Activated CD4-positive, alpha-beta T cell treated with anti-CD3 and anti-CD28 coated beads, Interleukin-10, Interleukin-2, amounts not matched to agents 100 ng/mL and 50 ng/mL, durations not matched to agents 16 hours and 8 hours (primary cell): ENCODE results near the gene ANKRD23.
A peak's percentile ranks its signal among the peaks of the same experiment; 100 is the strongest.

ENCODE experiments used
- DNase-seq: peaks from one replicate; pipeline ENCODE4 v3.0.0-alpha.2; 2020

ANKRD23 gene

GRCh38 chr2:96835830-96836229, 8.0 kb downstream of the ANKRD23 start:
- DNase-seq: no peak

- no peak for DNase-seq
Measured at GRCh38 chr2:96832754-96833507, 10.9 kb downstream of the ANKRD23 start.

DNA sequence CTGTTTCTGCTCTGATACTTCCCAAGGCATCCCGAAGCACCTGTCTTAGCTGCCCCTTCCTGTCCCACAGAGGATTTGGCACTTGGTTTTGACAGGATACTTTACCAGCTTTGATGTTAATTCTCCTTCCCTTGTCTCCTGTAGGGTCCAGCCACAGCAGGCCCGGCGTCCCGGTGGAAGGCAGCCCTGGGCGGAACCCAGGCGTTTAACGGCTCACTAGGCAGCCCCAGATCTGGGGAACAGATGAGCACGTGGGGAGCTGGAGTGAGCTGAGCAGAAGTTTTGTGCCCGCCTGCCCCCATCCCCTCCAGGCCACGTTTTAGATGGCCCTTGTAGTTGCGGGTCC, 11.4 kb downstream of the ANKRD23 start:
- DNase-seq: no peak

DNA sequence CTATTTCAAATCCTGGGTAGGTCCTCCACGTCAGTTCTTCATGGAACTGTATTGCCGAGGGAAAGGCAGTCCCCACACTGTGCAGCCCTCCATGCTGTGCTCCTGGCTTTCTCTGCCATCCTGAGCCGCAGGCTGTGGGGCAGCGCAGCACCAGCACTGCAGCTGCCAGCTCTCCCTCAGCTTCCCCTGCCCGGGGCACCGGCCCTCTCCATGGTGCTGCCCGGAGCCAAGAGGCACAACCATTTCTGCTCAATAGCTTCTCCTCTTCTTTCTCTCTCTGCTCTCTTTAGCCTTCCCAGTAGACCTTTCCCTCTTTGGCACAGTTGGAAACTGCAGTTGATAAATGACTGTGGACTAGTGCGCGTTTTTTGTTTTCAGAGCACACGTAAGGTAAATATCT, 12.1 kb downstream of the ANKRD23 start:
- no peak for DNase-seq

GRCh38 chr2:96830044-96830562, 13.7 kb downstream of the ANKRD23 start:
- DNase-seq: no peak

- DNase-seq: no peak
Measured at GRCh38 chr2:96828874-96829273, 14.9 kb downstream of the ANKRD23 start.

DNA sequence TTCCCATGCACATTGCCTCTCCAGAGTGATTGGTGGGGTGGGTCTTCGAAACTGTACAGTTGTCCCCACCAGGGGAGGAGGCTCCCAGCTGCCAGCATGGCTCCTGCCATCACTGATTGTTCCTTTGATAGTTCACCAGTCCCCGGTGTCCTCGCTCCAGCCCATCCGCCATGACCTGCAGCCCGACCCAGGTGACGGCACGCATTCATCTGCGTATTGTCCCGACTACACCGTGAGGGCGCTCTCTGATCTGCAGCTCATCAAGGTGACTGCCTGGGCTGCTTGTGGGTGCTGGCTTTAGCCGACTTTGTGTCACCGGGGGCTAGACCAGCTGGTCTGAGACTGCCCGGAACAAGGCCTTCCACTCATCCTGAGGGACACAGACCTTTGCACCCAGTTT, 15.4 kb downstream of the ANKRD23 start:
- no peak for DNase-seq

DNA sequence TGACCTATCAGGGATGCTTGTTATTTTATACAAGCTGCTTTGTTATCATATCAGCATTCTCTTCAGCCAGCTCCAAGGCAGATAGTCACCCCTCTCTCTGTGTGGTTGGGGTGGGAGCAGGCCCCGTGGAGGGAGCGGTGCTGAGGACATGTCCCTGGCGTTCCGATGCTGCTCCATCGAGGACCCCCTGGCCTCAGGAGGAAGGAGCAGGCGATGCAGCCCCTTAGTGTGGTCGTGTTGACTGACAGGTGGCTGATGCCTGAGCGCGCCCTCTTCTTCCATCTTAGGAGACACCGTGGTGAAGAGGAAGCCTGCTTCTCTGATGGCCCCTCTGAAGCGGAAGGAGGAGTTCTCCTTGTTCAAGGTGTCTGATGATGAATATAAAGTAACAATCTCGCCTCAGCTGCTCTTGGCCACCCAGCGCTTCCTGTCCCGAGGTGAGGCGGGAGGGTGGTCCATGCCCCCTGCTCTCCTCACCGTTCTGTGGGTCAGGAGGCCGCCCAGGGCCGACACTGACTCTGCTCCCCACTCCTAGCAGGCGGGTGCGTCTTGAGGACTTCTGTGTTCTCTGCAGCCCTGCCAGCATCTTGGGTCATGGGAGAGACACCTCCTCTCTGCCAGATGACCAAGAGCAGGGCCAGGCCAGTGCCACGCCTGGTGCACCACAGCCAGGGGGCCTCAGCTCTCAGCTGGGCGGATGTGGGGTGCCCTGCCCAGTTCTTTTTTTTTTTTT, 17.1 kb downstream of the ANKRD23 start:
- DNase-seq: no peak

- DNase-seq: no peak
Measured at GRCh38 chr2:96825057-96825456, 18.8 kb downstream of the ANKRD23 start.

DNA sequence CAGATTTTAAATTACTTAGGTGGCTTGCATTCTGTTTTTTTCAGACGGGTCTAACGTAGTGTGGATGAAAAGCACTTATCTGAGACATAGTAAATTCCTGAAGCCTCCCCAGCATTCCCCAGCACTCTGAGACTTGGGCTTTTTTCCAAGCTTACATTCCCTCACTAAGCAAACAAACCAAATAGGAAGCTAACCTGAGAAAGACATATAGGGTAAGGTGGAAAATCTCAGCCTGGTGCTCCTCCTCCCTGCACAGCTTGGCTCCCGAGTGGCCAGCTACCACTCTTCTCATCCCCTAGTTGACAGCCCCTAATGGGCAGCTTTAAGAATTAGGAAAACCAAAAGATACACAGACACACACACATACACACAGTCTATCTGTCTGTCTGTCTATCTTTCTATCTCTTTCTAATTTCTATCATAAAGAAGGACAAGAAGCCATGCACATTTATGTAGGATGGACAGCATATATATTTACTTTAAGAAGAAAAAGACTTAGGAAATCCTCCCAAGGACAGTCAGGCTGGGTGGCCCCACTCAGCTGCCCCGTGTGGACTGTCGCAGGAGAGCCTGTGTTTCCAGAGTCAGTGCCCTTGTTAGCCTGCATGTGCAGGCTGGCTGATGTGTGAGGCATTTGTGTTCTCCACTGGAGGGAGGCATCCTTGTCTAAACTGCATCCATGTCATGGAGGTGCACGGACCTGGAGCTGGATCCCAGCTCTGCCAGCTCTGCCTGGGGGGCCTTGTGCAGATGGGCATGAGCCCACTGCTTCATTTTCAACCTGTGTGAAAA, 19.5 kb downstream of the ANKRD23 start:
- DNase-seq: no peak

DNA sequence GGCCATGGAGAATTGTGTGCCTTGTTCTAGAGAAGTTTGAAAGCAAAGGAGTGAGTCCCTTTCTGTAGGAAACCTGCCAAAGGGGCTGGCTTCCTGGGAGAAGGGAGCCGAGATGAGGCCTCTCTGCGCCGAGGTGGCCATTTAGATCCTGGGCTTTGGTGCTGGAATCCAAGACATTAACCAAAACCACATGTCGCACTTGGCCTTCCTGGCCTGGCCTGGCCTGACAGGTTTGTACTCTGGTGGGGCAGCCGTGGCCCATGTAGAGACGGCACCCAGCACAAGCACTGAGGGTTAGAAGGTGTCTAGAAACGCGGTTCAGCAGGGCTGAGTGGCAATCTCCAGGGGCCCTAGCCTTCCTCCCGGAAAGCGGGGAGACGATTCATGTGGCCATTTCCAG, 20.6 kb downstream of the ANKRD23 start:
- no peak for DNase-seq

GRCh38 chr2:96822786-96823185, 21.0 kb downstream of the ANKRD23 start:
- no peak for DNase-seq

DNA sequence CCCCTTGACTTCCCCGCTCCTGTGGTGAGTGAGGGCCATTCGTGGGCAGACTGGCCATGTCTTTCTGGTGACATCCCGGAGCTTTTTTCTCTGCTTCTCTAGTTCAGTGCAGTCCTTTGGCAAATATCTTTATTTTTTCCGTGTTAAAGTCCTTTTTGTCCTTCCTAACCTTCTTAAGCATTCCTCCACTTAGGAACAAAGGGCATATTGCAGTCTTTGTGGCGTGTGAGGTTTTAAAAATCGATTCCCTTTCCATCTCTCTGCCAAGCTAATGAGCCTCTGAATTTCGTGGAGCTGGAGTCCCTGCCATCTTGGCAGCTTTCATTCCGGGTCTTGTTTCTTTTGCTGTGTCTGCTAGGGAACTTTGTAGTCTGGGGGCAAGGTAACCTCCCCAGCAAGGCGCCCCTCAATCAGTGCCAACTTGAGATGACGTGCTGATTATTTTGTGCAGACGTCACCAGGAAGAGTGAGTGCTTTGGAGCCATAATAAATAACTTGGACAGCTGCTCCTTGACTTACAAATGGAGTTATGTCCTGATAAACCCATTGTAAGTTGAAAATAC, 22.6 kb downstream of the ANKRD23 start:
- DNase-seq: no peak

DNA sequence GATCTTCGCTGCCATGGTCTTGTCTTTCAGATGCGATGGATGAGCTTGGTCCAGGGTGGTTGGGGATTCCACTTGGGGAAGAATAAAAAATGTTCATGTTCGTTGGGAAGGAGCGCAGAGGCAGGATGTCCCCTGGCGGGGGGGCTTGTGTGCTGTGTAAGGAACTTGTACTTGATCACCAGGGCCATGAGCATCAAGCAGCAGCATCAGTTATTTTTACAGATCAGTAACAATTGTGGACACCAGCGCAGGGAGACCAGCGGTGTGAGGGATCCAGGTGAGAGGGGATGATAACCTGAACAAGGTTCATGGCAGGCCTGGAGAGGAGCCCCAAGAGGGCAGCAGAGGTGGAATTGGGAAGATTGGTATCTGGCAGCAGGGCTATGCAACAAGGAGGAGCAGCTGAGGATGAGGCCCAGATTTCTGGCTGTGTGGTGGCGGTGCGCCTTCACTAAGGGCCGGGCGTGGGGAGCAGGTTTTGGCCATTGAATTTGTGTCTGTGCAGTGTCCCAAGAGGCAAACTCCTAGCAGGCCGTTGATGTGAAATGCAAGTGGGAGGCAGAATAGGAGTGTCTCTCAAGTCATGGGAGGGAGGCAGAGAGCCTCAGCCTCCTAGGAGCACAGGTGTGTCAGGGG, 23.8 kb downstream of the ANKRD23 start:
- no peak for DNase-seq

DNA sequence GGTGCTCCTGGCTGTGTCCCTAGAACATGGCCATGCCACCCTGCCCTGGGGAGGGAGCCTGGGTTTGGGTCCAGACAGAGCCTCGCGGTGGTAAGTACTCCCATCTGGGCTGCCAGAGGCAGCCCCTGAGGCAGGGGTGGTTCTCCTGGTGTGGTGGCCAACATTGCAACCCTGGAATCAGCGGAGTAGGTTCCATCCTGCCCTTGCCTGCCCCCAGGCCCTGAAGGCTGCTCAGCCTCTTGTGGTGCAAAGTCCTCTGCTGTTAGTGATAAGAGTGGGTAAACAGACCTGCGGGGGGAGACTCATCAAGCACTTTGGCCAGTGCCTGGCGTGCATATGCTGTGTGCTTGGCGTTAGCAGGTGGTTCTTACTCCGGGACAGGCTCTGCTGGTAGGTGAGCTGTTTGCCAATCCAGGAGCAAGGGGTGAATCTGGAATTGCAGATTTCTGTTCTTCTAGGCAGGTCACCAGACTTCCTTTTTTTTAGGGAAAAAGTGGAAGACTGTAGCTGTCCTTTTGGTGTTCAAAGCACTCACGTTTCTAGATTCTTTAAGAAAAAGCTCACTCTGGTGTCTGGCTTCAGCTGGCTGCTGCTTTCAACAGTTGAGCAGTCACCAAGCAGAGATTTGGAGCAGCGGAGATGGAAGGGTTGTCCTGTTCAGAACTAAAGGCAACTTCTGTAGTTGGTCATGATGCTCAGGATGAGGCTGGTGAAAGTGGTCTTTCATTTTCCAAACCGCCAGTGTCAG, 24.5 kb downstream of the ANKRD23 start:
- no peak for DNase-seq

GRCh38 chr2:96817882-96818281, 25.9 kb downstream of the ANKRD23 start:
- no peak for DNase-seq

GRCh38 chr2:96816836-96817702, 26.8 kb downstream of the ANKRD23 start:
- no peak for DNase-seq

GRCh38 chr2:96816127-96816835, 27.5 kb downstream of the ANKRD23 start, which contains the start of gene CNNM3:
TSS of gene CNNM3 (plus strand) at chr2:96816268. CDS start at chr2:96816278, 10 bp downstream.
- DNase-seq: peak; percentile 98

DNA sequence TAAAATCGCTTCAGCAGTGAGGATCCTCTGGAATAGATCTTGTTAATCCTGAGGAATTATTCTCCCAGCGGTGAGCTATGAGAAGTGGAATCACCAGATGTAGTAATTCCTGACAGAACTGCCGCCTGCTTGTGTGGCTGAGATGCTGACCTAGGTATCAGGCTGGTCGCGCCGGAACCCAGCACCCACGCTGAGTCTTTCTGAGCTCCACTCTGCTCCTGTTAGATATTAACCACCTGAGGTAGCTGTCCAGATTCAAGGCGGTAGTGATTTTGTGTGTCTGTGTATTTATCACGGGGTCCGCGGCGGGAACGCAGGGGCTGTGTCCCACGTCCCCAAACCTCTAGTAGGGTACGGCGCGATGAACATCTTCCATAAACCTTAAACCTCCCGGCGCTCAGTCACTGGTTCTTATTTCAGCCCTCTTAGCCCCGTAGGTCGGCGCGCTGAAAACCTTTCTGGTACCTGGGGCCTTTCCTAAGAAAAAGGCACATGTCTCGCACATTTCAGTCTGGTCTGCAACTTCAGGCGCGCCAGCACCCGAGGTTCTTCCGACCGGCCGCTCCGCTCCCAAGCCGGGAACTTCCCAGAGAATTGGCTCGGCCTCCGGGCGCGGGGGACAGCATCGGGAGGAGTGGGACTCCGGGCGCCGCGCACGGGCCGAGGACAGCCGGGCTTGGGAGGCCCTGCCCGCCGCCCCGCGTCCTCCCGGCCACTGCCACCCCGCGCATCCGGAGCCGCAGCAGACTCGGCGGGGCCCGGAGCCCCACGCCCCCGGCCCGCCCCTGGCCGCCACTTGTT, 28.3 kb downstream of the ANKRD23 start:
- no peak for DNase-seq
